Peyer's patch (tissue), 4 donors: ENCODE results near the gene SEPTIN7. TPM values are rescaled to one million over a fixed set of nuclear protein-coding genes. Genes with fewer than 3 reads are reported as not detected.
A peak's percentile ranks its signal among the peaks of the same experiment; 100 is the strongest.

Source experiments
- DNase-seq, 3 donors: peaks; one replicate each; pipeline ENCODE4 v3.0.0-alpha.2; 2017 to 2019
- H3K27ac ChIP-seq, 4 donors: fragments of 200-600 bp; sonication (generic); one replicate each; pipeline ENCODE4 v1.5.1; 2016 to 2019
- H3K27me3 ChIP-seq, 2 donors: fragments of 200-600 bp; sonication (generic); one replicate each; pipeline ENCODE4 v1.5.1; 2019
- H3K36me3 ChIP-seq, 3 donors: fragments of 200-600 bp; sonication (generic); one replicate each; pipeline ENCODE4 v1.5.1; 2016 to 2019
- H3K4me1 ChIP-seq, 4 donors: fragments of 200-600 bp; sonication (generic); one replicate each; pipeline ENCODE4 v1.5.1; 2016 to 2019
- H3K4me3 ChIP-seq, 4 donors: fragments of 200-600 bp; sonication (generic); 1 replicate in 3 of 4; 2 replicates in 1 of 4; pipeline ENCODE4 v1.5.1; 2016 to 2019; ENCODE audit warnings: mild to moderate bottlenecking in 1 of 4
- H3K9me3 ChIP-seq, 4 donors: fragments of 200-600 bp; sonication (generic); one replicate each; pipeline ENCODE4 v1.5.1; 2016 to 2019; ENCODE audit warnings: mild to moderate bottlenecking in 1 of 4
- POLR2A ChIP-seq, 2 donors: fragments of 450-650 bp; IDR thresholded peaks; one replicate each; pipeline ENCODE4 v1.5.1; 2017; ENCODE audit warnings: antibody characterized with exemption in 2 of 2, mild to moderate bottlenecking in 2 of 2, moderate library complexity in 2 of 2
- total RNA-seq, 4 donors: library from RNA; depleted of rRNA; stranded (reverse); fragments of >200 nt; gene quantifications; one replicate each; pipeline ENCODE4 v1.1.0, GENCODE V29; 2016
- TF ChIP-seq, protein P1 (sequence below), 6 experiments: fragments of 450-650 bp in 4 of 6; fragments of 200-600 bp in 2 of 6; sonication (generic) in 1 of 6; IDR thresholded peaks; one replicate each; pipeline ENCODE4 v1.5.1; 2017 to 2019; ENCODE audit warnings: antibody characterized with exemption in 6 of 6, mild to moderate bottlenecking in 3 of 6, moderate library complexity in 1 of 6

SEPTIN7 gene
- total RNA-seq, 4 donors from 2014 or later, result 47.0 to 163 (median 70.7) TPM

- no peak for DNase-seq
- Histone ChIP-seq H3K27ac (peak overlapping the region; percentile 94 to 99 (median 98)), H3K9me3 (no peaks in the 10 kb centered on the region), H3K27me3 (no peaks in the 10 kb centered on the region), H3K4me1 (peaks cover 0 to 42% (median 5%) of the 10 kb centered on the region in 4 donors), H3K4me3 (peak overlapping the region; percentile 67 to 93 (median 82)), H3K36me3 (no peaks in the 10 kb centered on the region)
- TF ChIP-seq, protein P1, sequence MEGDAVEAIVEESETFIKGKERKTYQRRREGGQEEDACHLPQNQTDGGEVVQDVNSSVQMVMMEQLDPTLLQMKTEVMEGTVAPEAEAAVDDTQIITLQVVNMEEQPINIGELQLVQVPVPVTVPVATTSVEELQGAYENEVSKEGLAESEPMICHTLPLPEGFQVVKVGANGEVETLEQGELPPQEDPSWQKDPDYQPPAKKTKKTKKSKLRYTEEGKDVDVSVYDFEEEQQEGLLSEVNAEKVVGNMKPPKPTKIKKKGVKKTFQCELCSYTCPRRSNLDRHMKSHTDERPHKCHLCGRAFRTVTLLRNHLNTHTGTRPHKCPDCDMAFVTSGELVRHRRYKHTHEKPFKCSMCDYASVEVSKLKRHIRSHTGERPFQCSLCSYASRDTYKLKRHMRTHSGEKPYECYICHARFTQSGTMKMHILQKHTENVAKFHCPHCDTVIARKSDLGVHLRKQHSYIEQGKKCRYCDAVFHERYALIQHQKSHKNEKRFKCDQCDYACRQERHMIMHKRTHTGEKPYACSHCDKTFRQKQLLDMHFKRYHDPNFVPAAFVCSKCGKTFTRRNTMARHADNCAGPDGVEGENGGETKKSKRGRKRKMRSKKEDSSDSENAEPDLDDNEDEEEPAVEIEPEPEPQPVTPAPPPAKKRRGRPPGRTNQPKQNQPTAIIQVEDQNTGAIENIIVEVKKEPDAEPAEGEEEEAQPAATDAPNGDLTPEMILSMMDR (IDR thresholded peaks at IDR 0.05), result peak in 1 of 6 experiments; percentile 14
- TF ChIP-seq POLR2A (IDR thresholded peaks at IDR 0.05), result no peak
Observed at GRCh38 chr7:35802102-35802466, 1.2 kb downstream of the SEPTIN7 start.

DNA sequence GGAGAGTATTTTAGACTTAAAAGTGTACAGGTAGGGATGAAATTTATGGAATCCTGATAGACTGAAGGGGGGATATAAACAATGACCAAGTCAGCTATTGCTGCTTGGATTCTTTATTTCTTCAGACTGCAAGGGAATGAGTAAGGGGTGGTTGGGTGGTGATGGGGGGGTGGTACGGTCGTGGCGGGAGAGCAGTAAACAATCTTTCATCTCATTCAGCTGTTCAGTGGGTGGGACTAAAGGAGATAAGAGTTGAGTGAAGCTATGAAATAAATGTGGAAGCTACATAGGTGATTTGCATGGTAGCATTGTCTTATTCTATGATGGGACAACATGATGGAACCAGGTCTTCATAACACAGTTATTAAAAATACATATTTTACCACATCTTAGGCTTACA, 1.8 kb downstream of the SEPTIN7 start:
- H3K4me3 ChIP-seq, result peak overlapping the region in 3 of 4 donors; percentile 67 to 93 (median 73)
- peaks cover 0 to 42% (median 5%) of the 10 kb centered on the region in 4 donors for H3K4me1 ChIP-seq
- no peaks in the 10 kb centered on the region for H3K36me3 ChIP-seq
- H3K27ac ChIP-seq, result peak overlapping the region in 3 of 4 donors; percentile 94 to 99 (median 99)
- no peak for DNase-seq
- no peak for TF ChIP-seq POLR2A (IDR thresholded peaks at IDR 0.05)
- TF ChIP-seq, protein P1 (IDR thresholded peaks at IDR 0.05), result no peak
- no peaks in the 10 kb centered on the region for H3K27me3 ChIP-seq
- no peaks in the 10 kb centered on the region for H3K9me3 ChIP-seq

- no peaks in the 10 kb centered on the region for H3K9me3 ChIP-seq
- no peaks in the 10 kb centered on the region for H3K36me3 ChIP-seq
- H3K4me1 ChIP-seq, result peaks cover 0 to 47% (median 5%) of the 10 kb centered on the region in 4 donors
- H3K27ac ChIP-seq, result no peak overlapping the region
- no peaks in the 10 kb centered on the region for H3K27me3 ChIP-seq
- TF ChIP-seq POLR2A (IDR thresholded peaks at IDR 0.05), result no peak
- DNase-seq, result no peak
- H3K4me3 ChIP-seq, result no peak overlapping the region
Observed at GRCh38 chr7:35804231-35804970, 3.5 kb downstream of the SEPTIN7 start.

DNA sequence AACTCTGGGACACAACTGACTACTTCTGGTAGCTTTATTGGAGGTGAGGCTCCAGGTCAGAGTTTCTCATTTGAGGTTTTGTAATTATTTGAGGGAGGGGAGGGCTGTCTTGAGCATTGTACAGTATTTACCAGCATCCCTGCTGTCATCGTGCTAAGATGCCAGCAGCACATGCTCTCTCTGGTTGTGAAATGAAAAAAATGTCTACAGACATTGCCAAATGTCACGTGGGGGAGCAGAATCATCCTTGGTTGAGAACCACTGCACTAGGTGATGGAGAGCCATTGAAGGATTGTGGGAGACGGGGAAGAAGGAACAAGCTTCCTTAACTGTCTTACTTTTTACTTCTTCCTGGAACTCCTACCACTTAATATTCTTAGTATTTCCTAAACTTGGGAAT, 5.0 kb downstream of the SEPTIN7 start:
- Histone ChIP-seq H3K27ac (no peak overlapping the region), H3K9me3 (no peaks in the 10 kb centered on the region), H3K4me3 (no peak overlapping the region), H3K27me3 (no peaks in the 10 kb centered on the region), H3K4me1 (peaks cover 0 to 41% (median 3%) of the 10 kb centered on the region in 4 donors), H3K36me3 (no peaks in the 10 kb centered on the region)
- DNase-seq, result no peak
- TF ChIP-seq, protein P1 (IDR thresholded peaks at IDR 0.05), result no peak
- no peak for TF ChIP-seq POLR2A (IDR thresholded peaks at IDR 0.05)

DNA sequence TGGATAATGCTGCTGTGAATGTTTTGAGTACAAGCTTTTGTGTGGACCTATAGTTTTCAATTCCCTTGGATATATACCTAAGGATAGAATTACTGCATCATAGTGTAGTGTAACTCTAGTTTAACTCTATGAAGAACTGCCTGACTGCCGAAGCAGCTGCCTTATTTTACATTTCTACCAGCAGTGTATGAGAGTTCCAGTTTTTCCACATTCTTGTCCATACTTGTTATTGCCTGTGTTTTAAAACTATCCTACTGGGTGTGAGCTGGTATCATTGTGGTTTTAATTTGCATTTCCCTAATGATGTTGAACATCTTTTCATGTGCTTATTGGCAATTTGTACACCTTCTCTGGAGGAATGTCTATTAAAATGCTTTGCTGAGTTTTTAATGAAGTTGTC, 15.7 kb downstream of the SEPTIN7 start:
- DNase-seq, result no peak
- Histone ChIP-seq H3K9me3 (no peaks in the 10 kb centered on the region), H3K36me3 (no peaks in the 10 kb centered on the region), H3K27me3 (no peaks in the 10 kb centered on the region), H3K4me1 (peaks cover 0 to 9% (median 2%) of the 10 kb centered on the region in 4 donors), H3K27ac (no peak overlapping the region), H3K4me3 (no peak overlapping the region)
- TF ChIP-seq, protein P1 (IDR thresholded peaks at IDR 0.05), result no peak
- TF ChIP-seq POLR2A (IDR thresholded peaks at IDR 0.05), result no peak

DNA sequence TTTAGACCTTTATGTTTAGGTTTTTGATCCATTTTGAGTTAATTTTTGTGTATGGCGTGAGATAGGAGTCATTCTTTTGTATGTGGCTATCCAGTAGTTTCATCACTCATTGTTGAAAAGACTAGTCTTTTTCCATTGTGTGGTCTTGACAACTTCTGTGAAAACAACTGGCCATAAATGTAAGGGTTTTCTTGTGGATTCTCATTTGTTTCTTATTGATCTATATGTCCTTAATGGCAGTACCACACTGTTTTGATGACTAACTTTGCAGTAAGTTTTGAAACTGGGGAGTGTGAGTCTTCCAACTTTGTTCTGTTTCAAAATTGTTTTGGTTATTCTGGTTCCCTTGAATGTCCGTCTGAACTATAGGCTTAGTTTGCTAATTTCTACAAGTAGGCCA, 16.3 kb downstream of the SEPTIN7 start:
- H3K27ac ChIP-seq, result no peak overlapping the region
- no peaks in the 10 kb centered on the region for H3K27me3 ChIP-seq
- peaks cover 0 to 9% (median 2%) of the 10 kb centered on the region in 4 donors for H3K4me1 ChIP-seq
- no peak overlapping the region for H3K4me3 ChIP-seq
- H3K9me3 ChIP-seq, result no peaks in the 10 kb centered on the region
- TF ChIP-seq, protein P1 (IDR thresholded peaks at IDR 0.05), result no peak
- no peak for TF ChIP-seq POLR2A (IDR thresholded peaks at IDR 0.05)
- DNase-seq, result no peak
- H3K36me3 ChIP-seq, result no peaks in the 10 kb centered on the region
